NCI-H146 (cell line): ENCODE measurements around the gene KAZALD1.
A peak's percentile ranks its signal among the peaks of the same experiment; 100 is the strongest.

ENCODE experiments used
- DNase-seq: peaks from one replicate; lab custom pipeline; 2025; lab: John Stamatoyannopoulos, UW

Gene KAZALD1

GRCh38 chr10:101067356-101068083, 5.7 kb downstream of the KAZALD1 start:
- peak; percentile 79 for DNase-seq

- DNase-seq: no peak
Observed at GRCh38 chr10:101069441-101069840, 7.7 kb downstream of the KAZALD1 start.

GRCh38 chr10:101070098-101070497, 8.3 kb downstream of the KAZALD1 start:
- no peak for DNase-seq

GRCh38 chr10:101071267-101071884, 9.6 kb downstream of the KAZALD1 start:
- no peak for DNase-seq

GRCh38 chr10:101071885-101072433, 10.2 kb downstream of the KAZALD1 start:
- DNase-seq: no peak

GRCh38 chr10:101072923-101073322, 11.1 kb downstream of the KAZALD1 start:
- no peak for DNase-seq

- no peak for DNase-seq
Observed at GRCh38 chr10:101073631-101074030, 11.8 kb downstream of the KAZALD1 start.

GRCh38 chr10:101075775-101076174, 14.0 kb downstream of the KAZALD1 start:
- DNase-seq: no peak

- DNase-seq: no peak
Observed at GRCh38 chr10:101076630-101077029, 14.8 kb downstream of the KAZALD1 start.

GRCh38 chr10:101079874-101080273, 18.1 kb downstream of the KAZALD1 start:
- no peak for DNase-seq

GRCh38 chr10:101080933-101081931, 19.4 kb downstream of the KAZALD1 start:
- no peak for DNase-seq

- DNase-seq: peak; percentile 60
Observed at GRCh38 chr10:101085846-101086245, 24.1 kb downstream of the KAZALD1 start.

- no peak for DNase-seq
Observed at GRCh38 chr10:101087376-101087775, 25.6 kb downstream of the KAZALD1 start.

- DNase-seq: no peak
Observed at GRCh38 chr10:101087965-101088364, 26.2 kb downstream of the KAZALD1 start.

GRCh38 chr10:101089520-101090299, 27.9 kb downstream of the KAZALD1 start:
- DNase-seq: no peak

GRCh38 chr10:101090597-101090996, 28.8 kb downstream of the KAZALD1 start:
- no peak for DNase-seq

GRCh38 chr10:101091546-101092290, 29.9 kb downstream of the KAZALD1 start:
- DNase-seq: no peak

- peak; percentile 13 for DNase-seq
Observed at GRCh38 chr10:101092881-101093354, 31.1 kb downstream of the KAZALD1 start.

GRCh38 chr10:101094121-101094879, 32.5 kb downstream of the KAZALD1 start:
- DNase-seq: no peak

GRCh38 chr10:101095004-101095403, 33.2 kb downstream of the KAZALD1 start:
- no peak for DNase-seq
